ENCODE measurements around the gene FGF21.
"Not testable (repeated sequence)": the region's sequence is repeated elsewhere in the genome, so short reads cannot be mapped to it uniquely, and the experiment has no call there.

The FGF21 gene

GRCh38 chr19:48714759-48715675 lies 40.3 kb upstream of the FGF21 start:
- TF ChIP-seq MAX (IDR thresholded peaks at IDR 0.05; ENCODE audit: low read depth, low read length), result 0 out of 2 replicates have a peak, but pooled peaks have one; percentile 8
- TF ChIP-seq POLR2A (IDR thresholded peaks at IDR 0.05; ENCODE audit: extremely low read depth, insufficient read length), result no peak
- peak; percentile 23; the same call in 1 of the 2 replicates for TF ChIP-seq MYC (IDR thresholded peaks at IDR 0.05; ENCODE audit: low read depth, low read length)
- DNase-seq (ENCODE audit: low read depth), result no peak
- H3K4me3 ChIP-seq (ENCODE audit: low read depth, low read length), result peak overlapping the region; percentile 64

- no peak for TF ChIP-seq POLR2A (IDR thresholded peaks at IDR 0.05; ENCODE audit: extremely low read depth, insufficient read length)
- no peak for TF ChIP-seq MAX (IDR thresholded peaks at IDR 0.05; ENCODE audit: low read depth, low read length)
- TF ChIP-seq, protein P1, sequence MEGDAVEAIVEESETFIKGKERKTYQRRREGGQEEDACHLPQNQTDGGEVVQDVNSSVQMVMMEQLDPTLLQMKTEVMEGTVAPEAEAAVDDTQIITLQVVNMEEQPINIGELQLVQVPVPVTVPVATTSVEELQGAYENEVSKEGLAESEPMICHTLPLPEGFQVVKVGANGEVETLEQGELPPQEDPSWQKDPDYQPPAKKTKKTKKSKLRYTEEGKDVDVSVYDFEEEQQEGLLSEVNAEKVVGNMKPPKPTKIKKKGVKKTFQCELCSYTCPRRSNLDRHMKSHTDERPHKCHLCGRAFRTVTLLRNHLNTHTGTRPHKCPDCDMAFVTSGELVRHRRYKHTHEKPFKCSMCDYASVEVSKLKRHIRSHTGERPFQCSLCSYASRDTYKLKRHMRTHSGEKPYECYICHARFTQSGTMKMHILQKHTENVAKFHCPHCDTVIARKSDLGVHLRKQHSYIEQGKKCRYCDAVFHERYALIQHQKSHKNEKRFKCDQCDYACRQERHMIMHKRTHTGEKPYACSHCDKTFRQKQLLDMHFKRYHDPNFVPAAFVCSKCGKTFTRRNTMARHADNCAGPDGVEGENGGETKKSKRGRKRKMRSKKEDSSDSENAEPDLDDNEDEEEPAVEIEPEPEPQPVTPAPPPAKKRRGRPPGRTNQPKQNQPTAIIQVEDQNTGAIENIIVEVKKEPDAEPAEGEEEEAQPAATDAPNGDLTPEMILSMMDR (IDR thresholded peaks at IDR 0.05; ENCODE audit: low read depth, low read length), result no peak
- no peak for TF ChIP-seq MYC (IDR thresholded peaks at IDR 0.05; ENCODE audit: low read depth, low read length)
- DNase-seq (ENCODE audit: low read depth), result no peak
- no peak overlapping the region for H3K4me3 ChIP-seq (ENCODE audit: low read depth, low read length)
Observed at GRCh38 chr19:48715681-48716171, 39.6 kb upstream of the FGF21 start.

GRCh38 chr19:48716562-48717291 lies 38.6 kb upstream of the FGF21 start:
- DNase-seq (ENCODE audit: low read depth), result no peak
- H3K4me3 ChIP-seq (ENCODE audit: low read depth, low read length), result no peak overlapping the region
- TF ChIP-seq POLR2A (IDR thresholded peaks at IDR 0.05; ENCODE audit: extremely low read depth, insufficient read length) (no peak), MAX (IDR thresholded peaks at IDR 0.05; ENCODE audit: low read depth, low read length) (no peak), MYC (IDR thresholded peaks at IDR 0.05; ENCODE audit: low read depth, low read length) (no peak)

- DNase-seq (ENCODE audit: low read depth); H3K4me3 ChIP-seq (ENCODE audit: low read depth, low read length): not testable (repeated sequence)
Observed at GRCh38 chr19:48718106-48718505, 37.2 kb upstream of the FGF21 start.

DNA sequence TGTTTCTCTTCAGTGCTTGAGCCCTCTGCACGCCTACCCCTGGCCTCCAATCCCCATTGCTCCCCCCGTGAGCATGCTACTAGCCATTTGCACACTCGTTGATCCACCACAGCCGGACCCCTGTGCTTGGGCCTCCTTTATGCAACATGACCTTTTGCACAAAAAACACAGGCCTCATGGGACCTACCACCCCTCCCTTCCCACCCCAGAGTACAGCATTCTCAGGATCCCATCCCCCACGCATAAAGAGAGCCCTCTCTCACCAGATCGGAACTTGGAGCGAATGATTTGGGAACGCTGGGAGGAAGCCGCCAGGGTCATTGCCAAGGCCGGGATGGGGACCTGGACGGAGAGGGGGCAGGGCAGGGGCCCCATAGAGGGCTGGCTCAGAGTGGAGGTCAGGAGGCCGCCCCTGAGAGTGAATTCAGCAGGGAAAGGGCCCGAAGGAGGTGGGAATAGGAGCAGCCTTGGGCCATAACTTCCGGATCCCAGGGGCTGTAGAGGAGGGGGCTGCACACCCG lies 36.6 kb upstream of the FGF21 start:
- H3K4me3 ChIP-seq (ENCODE audit: low read depth, low read length), result no peak overlapping the region
- TF ChIP-seq POLR2A (IDR thresholded peaks at IDR 0.05; ENCODE audit: extremely low read depth, insufficient read length) (no peak), MYC (IDR thresholded peaks at IDR 0.05; ENCODE audit: low read depth, low read length) (no peak), MAX (IDR thresholded peaks at IDR 0.05; ENCODE audit: low read depth, low read length) (no peak)
- TF ChIP-seq, protein P1 (IDR thresholded peaks at IDR 0.05; ENCODE audit: low read depth, low read length), result no peak

GRCh38 chr19:48719263-48720171 lies 35.8 kb upstream of the FGF21 start, which contains the start of gene MAMSTR:
MAMSTR (minus strand) TSS chr19:48719725; CDS start chr19:48719031, 694 bp downstream.
- peak within 1 kb of the TSS; percentile 58 for H3K4me3 ChIP-seq (ENCODE audit: low read depth, low read length)
- TF ChIP-seq, protein P1 (IDR thresholded peaks at IDR 0.05; ENCODE audit: low read depth, low read length), result no peak
- TF ChIP-seq MYC (IDR thresholded peaks at IDR 0.05; ENCODE audit: low read depth, low read length), result no peak
- TF ChIP-seq POLR2A (IDR thresholded peaks at IDR 0.05; ENCODE audit: extremely low read depth, insufficient read length), result no peak
- no peak for TF ChIP-seq MAX (IDR thresholded peaks at IDR 0.05; ENCODE audit: low read depth, low read length)
- no peak for DNase-seq (ENCODE audit: low read depth)

More for the DNA sequence above, 36.6 kb upstream of the FGF21 start:
- no peak for DNase-seq (ENCODE audit: low read depth)
